Right lobe of liver (tissue), 6 donors: ENCODE data around the gene PHLDA2. TPM values are rescaled to one million over a fixed set of nuclear protein-coding genes. Genes with fewer than 3 reads are reported as not detected.

Experiments used
- ATAC-seq, 4 donors: fragments of 200-7000 bp; cut with Tn5 transposase; one replicate each; pipeline ENCODE4 v1.9.1; 2020; ENCODE audit warnings: mild to moderate bottlenecking in 4 of 4, moderate library complexity in 4 of 4
- DNase-seq, 3 donors: peaks; one replicate each; pipeline ENCODE4 v3.0.0-alpha.2; 2020
- H3K27ac ChIP-seq, 3 donors: fragments of 200-600 bp; one replicate each; pipeline ENCODE4 v1.8.0; 2022
- H3K27me3 ChIP-seq, 2 donors: fragments of 200-600 bp; one replicate each; pipeline ENCODE4 v1.8.0; 2022
- H3K36me3 ChIP-seq, 4 donors: fragments of 200-600 bp; sonication (generic) in 1 of 4; one replicate each; pipeline versions ENCODE4 v1.5.1 to v1.8.0; 2017 to 2022; ENCODE audit warnings: control low read depth in 1 of 4
- H3K4me1 ChIP-seq, 4 donors: fragments of 200-600 bp; sonication (generic) in 1 of 4; one replicate each; pipeline versions ENCODE4 v1.5.1 to v1.8.0; 2017 to 2022; ENCODE audit warnings: control low read depth in 1 of 4
- H3K4me3 ChIP-seq, 3 donors: fragments of 200-600 bp; one replicate each; pipeline ENCODE4 v1.8.0; 2022
- H3K9me3 ChIP-seq, 4 donors: fragments of 200-600 bp; sonication (generic) in 1 of 4; one replicate each; pipeline versions ENCODE4 v1.5.1 to v1.8.0; 2017 to 2022; ENCODE audit warnings: control low read depth in 1 of 4
- POLR2A ChIP-seq: fragments of 450-650 bp; IDR thresholded peaks from one replicate; pipeline ENCODE4 v1.6.1; 2017; ENCODE audit warnings: antibody characterized with exemption, mild to moderate bottlenecking
- WGBS: methylation state at CpG from one replicate; pipeline ENCODE4 v1.1.6; 2018; ENCODE audit warnings: low coverage, low lambda C conversion rate; ENCODE audit not compliant: insufficient coverage; ENCODE audit errors: missing lambda C conversion rate; 5-methylcytosine and 5-hydroxymethylcytosine counted together
- intact Hi-C, 2 donors: fragments of 100-400 bp; cut with DNase I; formaldehyde crosslinking; loops; one replicate each; pipeline versions ENCODE4 v1.11.2 to v1.14.1; 2022
- total RNA-seq, 6 experiments: library from RNA; depleted of rRNA in 2 of 6; stranded (reverse); fragments of >200 nt in 2 of 6; fragmentation: NEBNext Ultra II Directional in 3 of 6; extraction: Animal tissue kit (Norgen Biotek cat#: 25700) in 3 of 6; gene quantifications; one replicate each; pipeline versions ENCODE4 v1.1.0 to v1.2.4, GENCODE V29; 2016 to 2023
- TF ChIP-seq, protein P1 (sequence below), 4 donors: fragments of 200-600 bp in 3 of 4; fragments of 450-650 bp in 1 of 4; IDR thresholded peaks; one replicate each; pipeline versions ENCODE4 v1.5.1 to v1.8.0; 2016 to 2022; ENCODE audit warnings: antibody characterized with exemption in 4 of 4, mild to moderate bottlenecking in 2 of 4
- donor health status: DM: no; HTN: yes; CAD: no.
- donor health status: DM: no; HTN: no; CAD: no.
- donor health status: DM: no; HTN: no; CAD: no.
- donor health status: DM: no; HTN: yes; CAD: no.
- donor health status: DM: no; HTN: yes; CAD: no.

PHLDA2 gene
- total RNA-seq, 6 experiments from 2014 or later = 0.51 to 12.7 (median 5.9) TPM; not detected in 1

DNA sequence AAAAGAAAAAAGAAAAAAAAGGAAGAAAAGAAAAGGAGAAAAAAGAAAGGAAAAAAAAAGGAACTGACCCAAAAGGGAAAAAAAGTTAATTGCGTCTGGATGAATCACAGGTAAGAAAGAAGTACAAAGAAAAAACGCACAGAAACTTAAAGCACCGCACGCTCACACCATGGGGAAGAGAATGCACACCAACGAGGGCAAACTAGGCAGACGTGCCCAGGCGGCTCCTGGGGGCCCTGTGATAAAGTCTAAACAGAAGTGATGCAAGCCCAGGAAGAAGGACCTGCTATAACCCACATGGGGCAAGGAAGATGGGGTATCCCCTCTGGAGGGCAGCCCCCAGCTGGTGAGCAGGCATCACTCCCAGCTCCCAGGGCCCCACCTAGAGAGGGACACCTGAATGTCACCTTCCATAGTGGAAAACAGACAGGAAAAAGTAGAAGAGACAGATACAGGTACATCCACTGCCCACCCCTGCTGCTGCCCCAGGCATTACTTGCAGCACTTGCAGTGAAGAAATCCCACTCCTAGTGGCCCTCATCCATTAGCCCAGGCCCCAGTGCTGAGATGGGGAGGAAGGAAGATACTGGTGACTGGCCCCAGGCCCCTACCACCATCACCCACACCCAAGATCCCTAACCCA lies 34.0 kb upstream of the PHLDA2 start:
- ATAC-seq (no peak), DNase-seq (no peak)
- Histone ChIP-seq H3K27ac (no peak overlapping the region), H3K4me1 (no peaks in the 10 kb centered on the region), H3K4me3 (no peak overlapping the region), H3K9me3 (no peaks in the 10 kb centered on the region), H3K36me3 (peaks cover 0 to 93% (median 33%) of the 10 kb centered on the region in 4 donors), H3K27me3 (no peaks in the 10 kb centered on the region)
- TF ChIP-seq, protein P1, sequence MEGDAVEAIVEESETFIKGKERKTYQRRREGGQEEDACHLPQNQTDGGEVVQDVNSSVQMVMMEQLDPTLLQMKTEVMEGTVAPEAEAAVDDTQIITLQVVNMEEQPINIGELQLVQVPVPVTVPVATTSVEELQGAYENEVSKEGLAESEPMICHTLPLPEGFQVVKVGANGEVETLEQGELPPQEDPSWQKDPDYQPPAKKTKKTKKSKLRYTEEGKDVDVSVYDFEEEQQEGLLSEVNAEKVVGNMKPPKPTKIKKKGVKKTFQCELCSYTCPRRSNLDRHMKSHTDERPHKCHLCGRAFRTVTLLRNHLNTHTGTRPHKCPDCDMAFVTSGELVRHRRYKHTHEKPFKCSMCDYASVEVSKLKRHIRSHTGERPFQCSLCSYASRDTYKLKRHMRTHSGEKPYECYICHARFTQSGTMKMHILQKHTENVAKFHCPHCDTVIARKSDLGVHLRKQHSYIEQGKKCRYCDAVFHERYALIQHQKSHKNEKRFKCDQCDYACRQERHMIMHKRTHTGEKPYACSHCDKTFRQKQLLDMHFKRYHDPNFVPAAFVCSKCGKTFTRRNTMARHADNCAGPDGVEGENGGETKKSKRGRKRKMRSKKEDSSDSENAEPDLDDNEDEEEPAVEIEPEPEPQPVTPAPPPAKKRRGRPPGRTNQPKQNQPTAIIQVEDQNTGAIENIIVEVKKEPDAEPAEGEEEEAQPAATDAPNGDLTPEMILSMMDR (IDR thresholded peaks at IDR 0.05) = no peak
- no peak for TF ChIP-seq POLR2A
- intact Hi-C loops = no loop called here
- 81% methylated on average over 7 of the region's 7 CpGs for WGBS

DNA sequence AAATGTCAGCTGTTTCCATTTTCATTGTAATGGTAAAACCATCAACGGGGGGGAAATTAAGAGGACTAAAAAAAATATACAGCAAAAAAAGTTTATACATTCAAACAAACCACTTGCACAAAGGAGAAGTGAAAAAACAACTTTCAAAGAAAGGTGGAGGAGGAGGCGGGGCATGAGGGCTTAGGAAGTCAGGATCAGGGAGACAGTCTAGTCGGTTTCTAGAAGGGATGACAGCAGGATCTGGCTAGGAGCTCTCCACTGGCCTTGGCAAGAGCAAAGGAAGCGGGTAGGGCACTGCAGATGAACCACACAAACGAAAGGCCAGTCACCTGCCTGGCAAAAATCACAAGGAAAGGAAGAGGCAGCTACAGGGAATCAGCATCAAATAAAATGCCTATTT lies 31.9 kb upstream of the PHLDA2 start:
- no peaks in the 10 kb centered on the region for H3K4me1 ChIP-seq
- WGBS = 55% methylated on average over 3 of the region's 5 CpGs
- TF ChIP-seq, protein P1 (IDR thresholded peaks at IDR 0.05) = no peak
- TF ChIP-seq POLR2A = no peak
- H3K27ac ChIP-seq = no peak overlapping the region
- peaks cover 0 to 93% (median 33%) of the 10 kb centered on the region in 4 donors for H3K36me3 ChIP-seq
- H3K27me3 ChIP-seq = no peaks in the 10 kb centered on the region
- H3K9me3 ChIP-seq = no peaks in the 10 kb centered on the region
- H3K4me3 ChIP-seq = no peak overlapping the region
- intact Hi-C loops = no loop called here
- no peak for ATAC-seq
- DNase-seq = no peak

DNA sequence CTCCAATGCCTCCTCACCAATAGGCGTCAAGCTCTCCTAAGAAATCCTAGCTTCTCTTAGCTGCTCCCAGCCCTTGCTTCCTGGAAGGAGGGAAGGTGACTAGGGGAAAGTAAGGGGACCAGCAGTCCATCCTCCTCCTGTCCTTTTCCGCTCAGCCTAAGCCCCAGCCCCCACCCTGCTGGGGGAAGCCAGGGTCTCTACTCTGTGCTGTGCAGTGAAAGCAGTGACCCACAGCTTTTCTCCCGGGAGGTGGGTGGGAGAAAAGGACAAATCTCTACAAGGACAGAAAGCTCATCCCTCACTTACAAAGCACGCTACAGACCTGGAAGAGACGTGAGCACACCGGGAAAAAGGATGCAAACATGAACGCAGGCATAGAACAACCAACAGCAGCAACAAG lies 30.9 kb upstream of the PHLDA2 start:
- H3K4me1 ChIP-seq = no peaks in the 10 kb centered on the region
- no peak overlapping the region for H3K4me3 ChIP-seq
- peaks cover 0 to 94% (median 36%) of the 10 kb centered on the region in 4 donors for H3K36me3 ChIP-seq
- no peak for TF ChIP-seq POLR2A
- TF ChIP-seq, protein P1 (IDR thresholded peaks at IDR 0.05) = no peak
- WGBS = 88% methylated on average over 7 of the region's 7 CpGs
- no peaks in the 10 kb centered on the region for H3K9me3 ChIP-seq
- intact Hi-C loops = no loop called here
- ATAC-seq (no peak), DNase-seq (no peak)
- H3K27me3 ChIP-seq = no peaks in the 10 kb centered on the region
- H3K27ac ChIP-seq = no peak overlapping the region

DNA sequence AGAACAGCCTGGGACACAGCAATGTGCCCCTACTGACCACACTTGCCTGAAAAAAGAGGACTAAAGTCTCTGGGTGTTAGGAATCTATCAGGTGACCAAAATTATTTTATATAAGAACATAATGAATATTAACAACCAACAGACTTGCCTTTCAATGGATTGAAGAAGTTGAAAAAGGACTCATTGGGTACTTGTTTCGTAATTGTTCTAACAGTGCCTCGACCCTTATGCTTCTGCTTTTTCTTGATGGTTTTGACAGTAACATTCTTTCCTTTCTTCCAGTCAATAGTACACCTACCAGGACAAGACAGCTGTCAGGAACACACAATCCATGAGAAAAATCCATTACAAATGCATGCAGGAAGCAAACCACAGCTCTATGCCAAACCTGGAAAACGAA lies 29.0 kb upstream of the PHLDA2 start:
- Histone ChIP-seq H3K36me3 (peaks cover 0 to 94% (median 42%) of the 10 kb centered on the region in 4 donors), H3K4me3 (no peak overlapping the region), H3K27me3 (no peaks in the 10 kb centered on the region), H3K4me1 (no peaks in the 10 kb centered on the region), H3K9me3 (no peaks in the 10 kb centered on the region), H3K27ac (no peak overlapping the region)
- 61% methylated on average over 3 of the region's 3 CpGs for WGBS
- no peak for DNase-seq
- TF ChIP-seq, protein P1 (IDR thresholded peaks at IDR 0.05) = no peak
- TF ChIP-seq POLR2A = no peak
- intact Hi-C loops = no loop called here
- no peak for ATAC-seq
